Retinal pigment epithelial cell (primary cell): ENCODE data around the gene ATG2B.

Experiments
- DNase-seq: peaks from one replicate; pipeline ENCODE4 v3.0.0-alpha.2; 2010; ENCODE audit warnings: low read depth
- H3K4me3 ChIP-seq: 2 replicates; pipeline ENCODE4 v1.5.1; 2011; ENCODE audit warnings: mild to moderate bottlenecking, low read length, control low read depth, moderate library complexity
- CTCF ChIP-seq: conservative IDR thresholded peaks from 2 replicates; pipeline ENCODE4 v1.5.1; 2011; ENCODE audit warnings: low read depth, low read length, control low read depth, inconsistent platforms

Gene ATG2B

GRCh38 chr14:96274122-96274521 is 89.0 kb downstream of the ATG2B start:
- TF ChIP-seq CTCF, result no peak
- no peak for DNase-seq
- H3K4me3 ChIP-seq, result no peak overlapping the region

- no peak overlapping the region for H3K4me3 ChIP-seq
- DNase-seq, result no peak
- no peak for TF ChIP-seq CTCF
These were observed 89.5 kb downstream of the ATG2B start for GRCh38 chr14:96273629-96274028.

GRCh38 chr14:96272777-96273473 is 90.2 kb downstream of the ATG2B start:
- no peak for DNase-seq
- no peak overlapping the region for H3K4me3 ChIP-seq
- no peak for TF ChIP-seq CTCF

- TF ChIP-seq CTCF, result no peak
- no peak for DNase-seq
- no peak overlapping the region for H3K4me3 ChIP-seq
These were observed 91.7 kb downstream of the ATG2B start for GRCh38 chr14:96271421-96271762.

GRCh38 chr14:96270565-96271420 is 92.3 kb downstream of the ATG2B start:
- TF ChIP-seq CTCF, result no peak
- no peak overlapping the region for H3K4me3 ChIP-seq
- DNase-seq, result no peak

- TF ChIP-seq CTCF, result no peak
- DNase-seq, result no peak
- no peak overlapping the region for H3K4me3 ChIP-seq
These were observed 93.8 kb downstream of the ATG2B start for GRCh38 chr14:96269359-96269710.
